ENCODE data around the gene RRP1. TPM values are rescaled to one million over a fixed set of nuclear protein-coding genes. Genes with fewer than 3 reads are reported as not detected.

RRP1 gene
- total RNA-seq, 4 donors from 2014 or later, result 15.5 to 29.4 (median 19.0) TPM

DNA sequence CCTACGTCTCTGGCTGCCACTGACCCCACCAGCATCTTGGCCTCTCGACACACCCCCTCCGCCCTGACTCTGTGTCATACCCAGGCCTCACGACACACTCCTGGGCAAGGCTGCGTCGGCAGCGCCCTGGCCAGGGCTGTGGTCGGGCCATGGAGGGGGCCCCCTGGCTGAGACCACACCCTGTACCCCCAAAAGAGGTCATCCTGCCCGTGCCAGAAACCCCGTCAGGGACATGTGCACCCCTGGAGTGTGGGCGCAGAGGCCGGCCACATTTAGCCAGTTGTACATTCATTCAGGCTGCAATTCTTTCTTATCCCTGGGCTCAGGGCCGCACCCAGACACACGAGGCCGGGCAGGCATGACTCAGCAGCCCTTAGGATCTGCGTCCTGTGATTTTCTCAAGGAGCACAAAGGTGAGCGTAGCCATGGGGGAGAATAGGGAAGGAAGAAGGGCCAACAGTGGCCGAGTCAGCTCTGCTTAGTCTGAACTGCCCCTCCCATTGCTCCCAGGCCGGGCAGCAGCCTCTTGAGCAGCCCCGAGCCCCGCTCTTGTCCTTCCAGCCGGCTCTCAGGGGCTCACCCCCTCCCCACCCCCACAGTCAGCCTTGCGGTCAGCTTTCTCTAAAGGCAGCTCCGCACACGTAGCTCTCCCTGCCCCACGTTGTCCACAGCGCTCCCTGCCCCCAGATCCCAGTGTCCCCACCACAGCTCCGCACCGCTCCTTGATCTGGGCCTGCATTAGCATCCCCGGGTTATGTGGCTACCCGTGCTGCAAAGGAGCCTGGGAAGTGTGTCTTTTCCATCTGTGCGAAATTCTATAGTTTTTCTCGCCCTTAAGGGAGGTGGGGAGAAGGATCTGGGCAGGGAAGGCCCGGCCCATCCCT is 21.2 kb upstream of the RRP1 start:
- no peak overlapping the region for H3K4me3 ChIP-seq
- peaks cover 0 to 26% (median 9%) of the 10 kb centered on the region in 4 donors for H3K4me1 ChIP-seq
- H3K9me3 ChIP-seq, result no peaks in the 10 kb centered on the region
- TF ChIP-seq, protein P1, sequence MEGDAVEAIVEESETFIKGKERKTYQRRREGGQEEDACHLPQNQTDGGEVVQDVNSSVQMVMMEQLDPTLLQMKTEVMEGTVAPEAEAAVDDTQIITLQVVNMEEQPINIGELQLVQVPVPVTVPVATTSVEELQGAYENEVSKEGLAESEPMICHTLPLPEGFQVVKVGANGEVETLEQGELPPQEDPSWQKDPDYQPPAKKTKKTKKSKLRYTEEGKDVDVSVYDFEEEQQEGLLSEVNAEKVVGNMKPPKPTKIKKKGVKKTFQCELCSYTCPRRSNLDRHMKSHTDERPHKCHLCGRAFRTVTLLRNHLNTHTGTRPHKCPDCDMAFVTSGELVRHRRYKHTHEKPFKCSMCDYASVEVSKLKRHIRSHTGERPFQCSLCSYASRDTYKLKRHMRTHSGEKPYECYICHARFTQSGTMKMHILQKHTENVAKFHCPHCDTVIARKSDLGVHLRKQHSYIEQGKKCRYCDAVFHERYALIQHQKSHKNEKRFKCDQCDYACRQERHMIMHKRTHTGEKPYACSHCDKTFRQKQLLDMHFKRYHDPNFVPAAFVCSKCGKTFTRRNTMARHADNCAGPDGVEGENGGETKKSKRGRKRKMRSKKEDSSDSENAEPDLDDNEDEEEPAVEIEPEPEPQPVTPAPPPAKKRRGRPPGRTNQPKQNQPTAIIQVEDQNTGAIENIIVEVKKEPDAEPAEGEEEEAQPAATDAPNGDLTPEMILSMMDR (IDR thresholded peaks at IDR 0.05), result no peak
- TF ChIP-seq POLR2A (IDR thresholded peaks at IDR 0.05) (no peak), EP300 (IDR thresholded peaks at IDR 0.05) (no peak)
- H3K36me3 ChIP-seq, result peaks cover 0 to 36% (median 0%) of the 10 kb centered on the region in 3 donors
- H3K27me3 ChIP-seq, result no peaks in the 10 kb centered on the region
- WGBS, 2 donors, result 53 to 56% methylated on average over 26 to 34 of the region's 34 CpGs
- peak overlapping the region in 3 of 4 donors; percentile 7 to 65 (median 59) for H3K27ac ChIP-seq
- peak; percentile 38 to 48 for DNase-seq (ENCODE audit: low spot score in 2 of 2)

DNA sequence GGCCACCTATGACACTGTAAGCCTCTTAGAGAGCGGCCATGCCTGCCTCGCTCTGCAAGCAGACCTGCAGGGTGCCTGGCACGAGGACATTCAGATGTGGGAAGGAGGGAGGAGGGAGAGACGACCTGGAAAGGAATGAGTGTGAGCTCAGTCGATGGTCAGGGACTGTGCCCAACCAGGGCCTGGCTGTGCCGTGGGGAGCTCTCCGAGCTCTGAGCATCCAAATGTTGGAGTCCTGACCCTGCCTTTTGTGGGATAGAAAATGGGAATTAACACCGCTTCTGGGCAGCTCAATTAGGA is 20.6 kb upstream of the RRP1 start:
- H3K27me3 ChIP-seq, result no peaks in the 10 kb centered on the region
- peaks cover 0 to 32% (median 9%) of the 10 kb centered on the region in 4 donors for H3K4me1 ChIP-seq
- peaks cover 0 to 36% (median 5%) of the 10 kb centered on the region in 3 donors for H3K36me3 ChIP-seq
- no peak for DNase-seq (ENCODE audit: low spot score in 2 of 2)
- WGBS, 2 donors, result 58 to 68% methylated on average over 8 of the region's 8 CpGs
- peak overlapping the region in 1 of 4 donors; percentile 59 for H3K27ac ChIP-seq
- H3K9me3 ChIP-seq, result no peaks in the 10 kb centered on the region
- no peak overlapping the region for H3K4me3 ChIP-seq
- TF ChIP-seq EP300 (IDR thresholded peaks at IDR 0.05) (no peak), POLR2A (IDR thresholded peaks at IDR 0.05) (no peak)
- TF ChIP-seq, protein P1 (IDR thresholded peaks at IDR 0.05), result no peak

DNA sequence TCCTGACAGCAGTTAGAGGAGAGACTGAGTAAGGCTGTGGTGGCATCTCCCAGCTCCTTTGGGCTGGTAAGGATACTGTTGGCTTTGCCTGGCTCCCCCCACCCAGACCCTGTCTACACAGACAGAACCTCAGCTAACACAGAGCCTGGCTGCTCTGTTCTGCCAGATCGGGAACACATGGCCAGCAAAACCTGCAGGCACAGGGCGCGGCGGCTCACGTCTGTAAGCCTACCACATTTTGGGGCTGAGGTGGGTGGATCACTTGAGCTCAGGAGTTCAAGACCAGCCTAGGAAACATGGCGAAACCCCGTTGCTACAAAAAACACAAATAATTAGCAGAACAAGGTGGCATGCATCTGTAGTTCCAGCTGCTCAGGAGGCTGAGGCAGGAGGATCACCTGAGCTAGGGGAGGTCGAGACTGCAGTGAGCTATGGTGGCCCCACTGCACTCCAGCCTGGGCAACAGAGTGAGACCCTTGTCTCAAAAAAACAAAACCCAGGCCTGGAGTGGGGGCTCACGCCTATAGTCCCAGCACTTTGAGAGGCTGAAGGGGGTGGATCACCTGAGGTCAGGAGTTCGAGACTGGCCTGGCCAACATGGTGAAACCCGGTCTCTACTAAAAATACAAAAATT is 19.9 kb upstream of the RRP1 start:
- Histone ChIP-seq H3K4me3 (no peak overlapping the region), H3K27ac (no peak overlapping the region), H3K9me3 (no peaks in the 10 kb centered on the region), H3K27me3 (no peaks in the 10 kb centered on the region), H3K4me1 (peaks cover 0 to 35% (median 10%) of the 10 kb centered on the region in 4 donors), H3K36me3 (peaks cover 0 to 38% (median 9%) of the 10 kb centered on the region in 3 donors)
- DNase-seq (ENCODE audit: low spot score in 2 of 2), result no peak
- WGBS, 2 donors, result 84 to 90% methylated on average over 7 to 11 of the region's 11 CpGs
- TF ChIP-seq EP300 (IDR thresholded peaks at IDR 0.05), result no peak
- TF ChIP-seq, protein P1 (IDR thresholded peaks at IDR 0.05), result no peak
- TF ChIP-seq POLR2A (IDR thresholded peaks at IDR 0.05), result no peak

DNA sequence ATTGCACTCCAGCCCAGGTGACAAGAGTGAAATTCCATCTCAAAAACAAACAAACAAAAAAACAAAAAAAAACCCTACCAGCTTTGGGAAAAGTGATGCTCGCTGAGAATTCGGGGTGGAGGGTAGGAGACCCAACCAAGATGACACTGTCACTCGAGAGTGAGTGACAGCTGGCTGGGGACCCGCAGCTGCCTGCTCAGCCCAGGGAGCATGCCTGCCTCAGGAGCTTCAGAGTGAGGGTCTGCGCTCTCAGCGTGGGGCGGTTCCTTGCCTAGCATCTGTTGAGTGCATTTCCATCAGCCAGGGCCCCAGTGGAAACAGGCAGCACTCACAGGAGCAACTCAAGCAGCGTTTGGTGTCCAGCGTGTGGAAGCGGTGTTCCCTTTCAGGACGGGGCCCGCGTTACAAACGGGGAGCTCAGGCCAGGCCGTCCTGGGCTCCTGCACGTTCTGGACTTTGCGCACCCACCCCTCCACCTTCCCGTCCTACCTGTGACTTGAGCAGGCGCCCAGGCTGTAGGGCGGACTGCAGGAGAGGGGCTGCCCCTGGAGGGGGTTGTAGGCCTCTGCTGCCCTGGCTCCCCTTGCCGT is 19.2 kb upstream of the RRP1 start:
- no peak for DNase-seq (ENCODE audit: low spot score in 2 of 2)
- Histone ChIP-seq H3K4me3 (no peak overlapping the region), H3K27me3 (no peaks in the 10 kb centered on the region), H3K9me3 (no peaks in the 10 kb centered on the region), H3K27ac (no peak overlapping the region), H3K4me1 (peaks cover 0 to 42% (median 17%) of the 10 kb centered on the region in 4 donors), H3K36me3 (peaks cover 0 to 41% (median 9%) of the 10 kb centered on the region in 3 donors)
- TF ChIP-seq, protein P1 (IDR thresholded peaks at IDR 0.05), result no peak
- no peak for TF ChIP-seq POLR2A (IDR thresholded peaks at IDR 0.05)
- no peak for TF ChIP-seq EP300 (IDR thresholded peaks at IDR 0.05)
- WGBS, 2 donors, result 89 to 90% methylated on average over 18 to 21 of the region's 21 CpGs

All from tibial nerve (tissue), 4 donors.